Mesenchymal stem cell (in vitro differentiated cells and primary cell): Measurements from ENCODE around the gene PTPRN2.
"Not testable (repeated sequence)": the region's sequence is repeated elsewhere in the genome, so short reads cannot be mapped to it uniquely, and the experiment has no call there.

Experiments
- DNase-seq: peaks from one replicate; pipeline ENCODE4 v3.0.0-alpha.2; 2013
- H2AFZ ChIP-seq: one replicate; pipeline ENCODE4 v1.6.1; 2013; ENCODE audit warnings: low read depth, mild to moderate bottlenecking, control low read depth, inconsistent platforms, low read length, moderate library complexity
- H2AK5ac ChIP-seq: 2 replicates; pipeline ENCODE4 v1.6.1; 2013; ENCODE audit warnings: low read length, moderate library complexity, mild to moderate bottlenecking, inconsistent platforms; ENCODE audit not compliant: severe bottlenecking
- H2BK120ac ChIP-seq: one replicate; pipeline ENCODE4 v1.6.1; 2013; ENCODE audit warnings: low read depth, mild to moderate bottlenecking, inconsistent platforms, low read length, moderate library complexity
- H2BK12ac ChIP-seq, 2 experiments: one replicate each; pipeline ENCODE4 v1.6.1; 2013; ENCODE audit warnings: inconsistent platforms in 2 of 2, low read length in 2 of 2, mild to moderate bottlenecking in 2 of 2, moderate library complexity in 2 of 2, control low read depth in 1 of 2
- H2BK15ac ChIP-seq: one replicate; pipeline ENCODE4 v1.6.1; 2013; ENCODE audit warnings: mild to moderate bottlenecking, low read depth, inconsistent platforms; ENCODE audit not compliant: poor library complexity, severe bottlenecking
- H2BK5ac ChIP-seq: 2 replicates; pipeline ENCODE4 v1.6.1; 2013; ENCODE audit warnings: low read depth, mild to moderate bottlenecking, low read length, control low read depth, inconsistent platforms; ENCODE audit not compliant: poor library complexity, severe bottlenecking
- H3K14ac ChIP-seq, 2 experiments: one replicate each; pipeline ENCODE4 v1.6.1; 2013; ENCODE audit warnings: inconsistent platforms in 2 of 2, low read length in 2 of 2, control low read depth in 1 of 2, mild to moderate bottlenecking in 1 of 2, moderate library complexity in 1 of 2
- H3K18ac ChIP-seq, 2 experiments: one replicate each; pipeline ENCODE4 v1.6.1; 2013; ENCODE audit warnings: inconsistent platforms in 2 of 2, low read length in 2 of 2, control low read depth in 1 of 2, low read depth in 1 of 2, mild to moderate bottlenecking in 1 of 2
- H3K23ac ChIP-seq, 2 experiments: one replicate each; pipeline ENCODE4 v1.6.1; 2013; ENCODE audit warnings: inconsistent platforms in 2 of 2, low read length in 2 of 2, mild to moderate bottlenecking in 2 of 2, moderate library complexity in 2 of 2, control low read depth in 1 of 2
- H3K27ac ChIP-seq: 2 replicates; pipeline ENCODE4 v1.5.1; 2013; ENCODE audit warnings: mild to moderate bottlenecking, moderate library complexity, low read length, control low read depth, inconsistent platforms; ENCODE audit not compliant: poor library complexity, severe bottlenecking
- H3K27me3 ChIP-seq, 2 experiments: 2 replicates each; pipeline versions ENCODE4 v1.6.1 to v1.7.0; 2013; ENCODE audit warnings: low read length in 2 of 2, mild to moderate bottlenecking in 2 of 2, moderate library complexity in 2 of 2, control low read depth in 1 of 2, inconsistent platforms in 1 of 2; ENCODE audit not compliant: control insufficient read depth in 1 of 2, insufficient read depth in 1 of 2
- H3K36me3 ChIP-seq, 2 experiments: 2 replicates each; pipeline versions ENCODE4 v1.6.1 to v1.7.0; 2013; ENCODE audit warnings: low read length in 2 of 2, control low read depth in 1 of 2, inconsistent platforms in 1 of 2, low read depth in 1 of 2, mild to moderate bottlenecking in 1 of 2; ENCODE audit not compliant: insufficient read depth in 2 of 2, control insufficient read depth in 1 of 2
- H3K4ac ChIP-seq, 2 experiments: one replicate each; pipeline ENCODE4 v1.6.1; 2013; ENCODE audit warnings: inconsistent platforms in 2 of 2, low read length in 2 of 2, mild to moderate bottlenecking in 2 of 2, moderate library complexity in 2 of 2, control low read depth in 1 of 2, low read depth in 1 of 2
- H3K4me1 ChIP-seq: 2 replicates; pipeline ENCODE4 v1.6.1; 2013; ENCODE audit warnings: low read depth, low read length, control low read depth; ENCODE audit not compliant: control insufficient read depth, insufficient read depth
- H3K4me2 ChIP-seq: 2 replicates; pipeline ENCODE4 v1.6.1; 2013; ENCODE audit warnings: low read length, mild to moderate bottlenecking, inconsistent platforms; ENCODE audit not compliant: poor library complexity, severe bottlenecking
- H3K4me3 ChIP-seq, 2 experiments: 2 replicates each; pipeline versions ENCODE4 v1.5.1 to v1.7.0; 2013; ENCODE audit warnings: low read length in 2 of 2, mild to moderate bottlenecking in 2 of 2, control low read depth in 1 of 2, low read depth in 1 of 2; ENCODE audit not compliant: insufficient read depth in 1 of 2
- H3K79me1 ChIP-seq: replicated peaks from 2 replicates; pipeline ENCODE4 v1.6.1; 2013; ENCODE audit warnings: mild to moderate bottlenecking, control low read depth, low read length, inconsistent platforms; ENCODE audit not compliant: poor library complexity, severe bottlenecking
- H3K9ac ChIP-seq: 2 replicates; pipeline ENCODE4 v1.7.0; 2013; ENCODE audit warnings: mild to moderate bottlenecking, low read length, moderate library complexity
- H3K9me3 ChIP-seq: 2 replicates; pipeline ENCODE4 v1.7.0; 2013; ENCODE audit warnings: mild to moderate bottlenecking, low read length; ENCODE audit not compliant: control insufficient read depth
- H4K8ac ChIP-seq: one replicate; pipeline ENCODE4 v1.6.1; 2013; ENCODE audit warnings: inconsistent platforms, mild to moderate bottlenecking, low read length, moderate library complexity
- H4K91ac ChIP-seq: one replicate; pipeline ENCODE4 v1.6.1; 2013; ENCODE audit warnings: mild to moderate bottlenecking, low read length, inconsistent platforms
- WGBS: methylation state at CpG from one replicate; pipeline ENCODE4 v1.1.7; 2013; ENCODE audit warnings: mixed read lengths; 5-methylcytosine and 5-hydroxymethylcytosine counted together

Gene PTPRN2

GRCh38 chr7:157898261-157898660, 689.4 kb downstream of the PTPRN2 start:
- H3K4me1 ChIP-seq: no peaks in the 10 kb centered on the region
- H2BK5ac ChIP-seq: no peak overlapping the region
- H2BK15ac ChIP-seq: no peak overlapping the region
- H3K27ac ChIP-seq: no peak overlapping the region
- H3K9ac ChIP-seq: no peak overlapping the region
- no peaks in the 10 kb centered on the region for H3K27me3 ChIP-seq
- no peaks in the 10 kb centered on the region for H3K36me3 ChIP-seq
- H3K14ac ChIP-seq: no peak overlapping the region
- no peak overlapping the region for H2AK5ac ChIP-seq
- H3K23ac ChIP-seq: no peak overlapping the region
- no peak overlapping the region for H3K4me3 ChIP-seq
- H2BK12ac ChIP-seq: no peak overlapping the region
- no peak for DNase-seq
- H4K8ac ChIP-seq: no peak overlapping the region
- H3K9me3 ChIP-seq: peaks cover 7% of the 10 kb centered on the region
- no peak overlapping the region for H3K18ac ChIP-seq
- no peak overlapping the region for H3K4ac ChIP-seq
- no peak overlapping the region for H2AFZ ChIP-seq
- no peak overlapping the region for H4K91ac ChIP-seq
- no peaks in the 10 kb centered on the region for H3K79me1 ChIP-seq
- H3K4me2 ChIP-seq: no peak overlapping the region
- no peak overlapping the region for H2BK120ac ChIP-seq
- WGBS: 83% methylated on average over 11 of the region's 11 CpGs

GRCh38 chr7:157897681-157898080, 689.9 kb downstream of the PTPRN2 start:
- WGBS: 87% methylated on average over 30 of the region's 30 CpGs
- no peak overlapping the region for H2AK5ac ChIP-seq
- H2BK12ac ChIP-seq: no peak overlapping the region
- H3K79me1 ChIP-seq: no peaks in the 10 kb centered on the region
- H4K8ac ChIP-seq: no peak overlapping the region
- H2BK15ac ChIP-seq: no peak overlapping the region
- no peaks in the 10 kb centered on the region for H3K36me3 ChIP-seq
- no peak overlapping the region for H3K27ac ChIP-seq
- no peak overlapping the region for H4K91ac ChIP-seq
- H3K23ac ChIP-seq: no peak overlapping the region
- no peak overlapping the region for H3K9ac ChIP-seq
- no peaks in the 10 kb centered on the region for H3K4me1 ChIP-seq
- no peak overlapping the region for H3K4me3 ChIP-seq
- H2BK120ac ChIP-seq: no peak overlapping the region
- H2AFZ ChIP-seq: no peak overlapping the region
- H3K4ac ChIP-seq: no peak overlapping the region
- no peak overlapping the region for H3K18ac ChIP-seq
- no peak overlapping the region for H2BK5ac ChIP-seq
- H3K14ac ChIP-seq: no peak overlapping the region
- no peaks in the 10 kb centered on the region for H3K27me3 ChIP-seq
- DNase-seq: no peak
- H3K4me2 ChIP-seq: no peak overlapping the region
- peaks cover 2% of the 10 kb centered on the region for H3K9me3 ChIP-seq

DNA sequence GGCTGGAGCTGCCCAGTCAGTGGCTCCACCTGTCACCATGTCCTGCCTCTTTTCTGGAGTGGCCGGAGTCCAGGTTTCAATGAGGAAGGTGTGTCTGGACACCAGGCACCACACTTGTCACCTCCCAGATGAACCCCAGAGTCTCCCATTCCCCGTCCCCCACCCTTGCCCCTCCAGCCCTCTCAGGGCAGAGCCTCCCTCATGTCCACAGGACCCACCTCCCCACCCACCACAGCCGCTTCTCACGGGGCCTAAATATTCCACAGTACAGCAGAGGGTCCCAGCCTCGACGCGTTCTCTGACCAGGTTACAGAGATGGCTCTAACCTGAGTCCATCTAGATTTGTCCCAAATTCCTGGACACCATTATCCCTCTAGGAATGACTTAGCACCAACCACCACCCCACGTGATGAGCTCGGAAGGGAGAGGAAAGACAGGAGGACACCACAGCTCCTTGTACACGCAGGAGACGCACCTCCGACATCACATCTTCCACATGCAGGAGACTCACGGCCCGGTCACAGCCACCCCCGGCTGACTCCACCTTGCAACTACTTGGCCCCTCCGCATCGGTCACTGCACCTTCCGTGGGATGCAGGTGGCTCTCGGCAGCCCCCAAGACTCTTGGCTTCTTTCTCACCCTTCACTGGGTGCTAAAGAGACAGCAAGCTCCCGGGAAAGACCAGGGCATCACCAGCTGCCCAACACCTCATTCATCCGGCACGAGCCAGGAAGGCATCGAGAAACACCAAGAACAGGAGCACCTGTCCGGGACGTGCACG, 690.7 kb downstream of the PTPRN2 start:
- Histone ChIP-seq H3K18ac (no peak overlapping the region), H3K27ac (no peak overlapping the region), H3K9ac (no peak overlapping the region), H2BK5ac (no peak overlapping the region), H4K91ac (no peak overlapping the region), H3K36me3 (no peaks in the 10 kb centered on the region), H3K4me2 (no peak overlapping the region), H3K79me1 (no peaks in the 10 kb centered on the region), H3K14ac (no peak overlapping the region), H4K8ac (no peak overlapping the region), H3K9me3 (no peaks in the 10 kb centered on the region), H2AFZ (no peak overlapping the region), H3K4me3 (no peak overlapping the region), H2BK12ac (no peak overlapping the region), H3K27me3 (no peaks in the 10 kb centered on the region), H3K23ac (no peak overlapping the region), H2BK15ac (no peak overlapping the region), H2AK5ac (no peak overlapping the region), H3K4me1 (no peaks in the 10 kb centered on the region), H3K4ac (no peak overlapping the region), H2BK120ac (no peak overlapping the region)
- no peak for DNase-seq
- WGBS: 89% methylated on average over 26 of the region's 26 CpGs

DNA sequence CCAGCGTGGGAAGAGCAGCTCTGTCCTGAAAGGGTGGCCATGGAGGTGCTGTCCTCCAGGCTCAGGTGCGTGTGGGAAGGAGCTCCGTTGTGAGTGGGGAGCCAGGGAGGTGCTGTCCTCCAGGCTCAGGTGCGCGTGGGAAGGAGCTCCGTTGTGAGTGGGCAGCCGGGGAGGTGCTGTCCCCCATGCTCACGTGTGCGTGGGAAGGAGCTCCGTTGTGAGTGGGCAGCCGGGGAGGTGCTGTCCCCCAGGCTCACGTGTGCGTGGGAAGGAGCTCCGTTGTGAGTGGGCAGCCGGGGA, 691.3 kb downstream of the PTPRN2 start:
- H3K23ac ChIP-seq, H3K4me3 ChIP-seq, H3K9ac ChIP-seq, H3K14ac ChIP-seq, H3K9me3 ChIP-seq, H2AK5ac ChIP-seq, H3K27me3 ChIP-seq, H3K27ac ChIP-seq, H2BK15ac ChIP-seq, H4K8ac ChIP-seq, H2BK5ac ChIP-seq, H3K79me1 ChIP-seq, DNase-seq, H3K36me3 ChIP-seq, H2BK120ac ChIP-seq, H3K4me2 ChIP-seq, H2AFZ ChIP-seq, H3K4me1 ChIP-seq, H3K18ac ChIP-seq, H2BK12ac ChIP-seq, H3K4ac ChIP-seq: not testable (repeated sequence)
- peak overlapping the region; percentile 39 for H4K91ac ChIP-seq
- 85% methylated on average over 15 of the region's 15 CpGs for WGBS
